ENCODE measurements around the gene ABLIM2.

The ABLIM2 gene

GRCh38 chr4:8165374-8165896 is 6.8 kb upstream of the ABLIM2 start:
- Mint-ChIP-seq H3K4me1 (peaks cover 35% of the 10 kb centered on the region), H3K27me3 (ENCODE audit: low read depth, poor library complexity) (peaks cover 61% of the 10 kb centered on the region), H3K27ac (no peak overlapping the region), H3K36me3 (ENCODE audit: low read depth) (no peaks in the 10 kb centered on the region), H3K9me3 (peaks cover 12% of the 10 kb centered on the region), H3K4me3 (no peak overlapping the region)
- TF ChIP-seq CTCF (IDR thresholded peaks at IDR 0.05) = no peak
- peak; percentile 33 for DNase-seq

- no peak for TF ChIP-seq CTCF (IDR thresholded peaks at IDR 0.05)
- Mint-ChIP-seq H3K4me1 (peaks cover 36% of the 10 kb centered on the region), H3K9me3 (peaks cover 12% of the 10 kb centered on the region), H3K4me3 (no peak overlapping the region), H3K36me3 (ENCODE audit: low read depth) (no peaks in the 10 kb centered on the region), H3K27ac (no peak overlapping the region), H3K27me3 (ENCODE audit: low read depth, poor library complexity) (peaks cover 64% of the 10 kb centered on the region)
- no peak for DNase-seq
Observed at GRCh38 chr4:8164687-8165086, 6.1 kb upstream of the ABLIM2 start.

GRCh38 chr4:8164194-8164565 is 5.6 kb upstream of the ABLIM2 start:
- no peak for TF ChIP-seq CTCF (IDR thresholded peaks at IDR 0.05)
- Mint-ChIP-seq H3K27ac (no peak overlapping the region), H3K4me1 (peaks cover 37% of the 10 kb centered on the region), H3K9me3 (peaks cover 8% of the 10 kb centered on the region), H3K4me3 (no peak overlapping the region), H3K27me3 (ENCODE audit: low read depth, poor library complexity) (peaks cover 69% of the 10 kb centered on the region), H3K36me3 (ENCODE audit: low read depth) (no peaks in the 10 kb centered on the region)
- DNase-seq = no peak

DNA sequence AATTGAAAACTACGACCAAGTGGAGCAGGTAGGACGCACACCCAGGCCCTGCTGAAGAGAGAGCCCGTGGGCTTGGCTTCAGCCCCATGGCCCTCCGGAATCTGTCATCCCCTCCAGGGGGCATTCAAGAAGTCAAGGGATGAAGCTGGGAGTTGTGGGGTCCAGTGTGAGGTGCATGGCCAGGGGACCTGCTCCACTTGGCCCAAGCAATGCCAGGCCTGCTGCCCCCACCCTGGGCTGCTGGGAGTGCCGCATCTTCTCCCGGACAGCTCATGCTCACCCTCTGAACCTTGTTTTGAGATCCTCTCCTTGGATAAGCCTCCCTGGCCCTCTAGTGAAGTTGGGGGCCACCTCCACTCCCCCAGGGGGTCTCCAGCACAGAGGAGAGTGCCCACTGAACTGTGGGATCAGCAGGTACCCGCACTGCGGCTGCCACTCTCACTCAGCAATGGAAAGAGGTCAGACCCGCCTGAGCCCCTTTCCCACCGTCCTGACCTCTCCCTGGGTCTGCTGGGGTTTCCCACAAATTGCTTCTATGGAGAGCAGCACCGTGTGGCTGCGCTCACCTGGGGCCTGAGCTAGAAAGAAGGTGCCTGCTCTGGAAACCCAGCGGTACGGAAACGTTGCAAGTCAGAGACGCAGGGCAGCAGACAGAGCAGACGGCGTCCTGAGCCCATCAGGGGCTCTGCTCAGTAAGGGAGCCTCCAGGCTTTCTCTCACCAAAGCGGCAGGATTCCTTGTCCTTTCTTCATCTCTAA is 5.0 kb upstream of the ABLIM2 start:
- peaks cover 42% of the 10 kb centered on the region for H3K4me1 Mint-ChIP-seq
- no peak for DNase-seq
- H3K9me3 Mint-ChIP-seq = peaks cover 6% of the 10 kb centered on the region
- peaks cover 73% of the 10 kb centered on the region for H3K27me3 Mint-ChIP-seq (ENCODE audit: low read depth, poor library complexity)
- H3K27ac Mint-ChIP-seq = no peak overlapping the region
- no peaks in the 10 kb centered on the region for H3K36me3 Mint-ChIP-seq (ENCODE audit: low read depth)
- no peak overlapping the region for H3K4me3 Mint-ChIP-seq
- no peak for TF ChIP-seq CTCF (IDR thresholded peaks at IDR 0.05)

- Mint-ChIP-seq H3K4me1 (peaks cover 42% of the 10 kb centered on the region), H3K27me3 (ENCODE audit: low read depth, poor library complexity) (peaks cover 74% of the 10 kb centered on the region), H3K4me3 (no peak overlapping the region), H3K9me3 (peaks cover under 1% of the 10 kb centered on the region), H3K36me3 (ENCODE audit: low read depth) (no peaks in the 10 kb centered on the region), H3K27ac (no peak overlapping the region)
- no peak for DNase-seq
- no peak for TF ChIP-seq CTCF (IDR thresholded peaks at IDR 0.05)
Observed at GRCh38 chr4:8163026-8163425, 4.4 kb upstream of the ABLIM2 start.

GRCh38 chr4:8162625-8163024 is 4.0 kb upstream of the ABLIM2 start:
- Mint-ChIP-seq H3K36me3 (ENCODE audit: low read depth) (no peaks in the 10 kb centered on the region), H3K27me3 (ENCODE audit: low read depth, poor library complexity) (peaks cover 78% of the 10 kb centered on the region)

More at GRCh38 chr4:8162625-8163024, 4.0 kb upstream of the ABLIM2 start:
- Mint-ChIP-seq H3K27ac (no peak overlapping the region), H3K9me3 (no peaks in the 10 kb centered on the region), H3K4me1 (peaks cover 39% of the 10 kb centered on the region), H3K4me3 (no peak overlapping the region)
- no peak for DNase-seq
- TF ChIP-seq CTCF (IDR thresholded peaks at IDR 0.05) = no peak
